ENCODE data around the gene CDON.
A peak's percentile ranks its signal among the peaks of the same experiment; 100 is the strongest.

CDON gene, protein sequence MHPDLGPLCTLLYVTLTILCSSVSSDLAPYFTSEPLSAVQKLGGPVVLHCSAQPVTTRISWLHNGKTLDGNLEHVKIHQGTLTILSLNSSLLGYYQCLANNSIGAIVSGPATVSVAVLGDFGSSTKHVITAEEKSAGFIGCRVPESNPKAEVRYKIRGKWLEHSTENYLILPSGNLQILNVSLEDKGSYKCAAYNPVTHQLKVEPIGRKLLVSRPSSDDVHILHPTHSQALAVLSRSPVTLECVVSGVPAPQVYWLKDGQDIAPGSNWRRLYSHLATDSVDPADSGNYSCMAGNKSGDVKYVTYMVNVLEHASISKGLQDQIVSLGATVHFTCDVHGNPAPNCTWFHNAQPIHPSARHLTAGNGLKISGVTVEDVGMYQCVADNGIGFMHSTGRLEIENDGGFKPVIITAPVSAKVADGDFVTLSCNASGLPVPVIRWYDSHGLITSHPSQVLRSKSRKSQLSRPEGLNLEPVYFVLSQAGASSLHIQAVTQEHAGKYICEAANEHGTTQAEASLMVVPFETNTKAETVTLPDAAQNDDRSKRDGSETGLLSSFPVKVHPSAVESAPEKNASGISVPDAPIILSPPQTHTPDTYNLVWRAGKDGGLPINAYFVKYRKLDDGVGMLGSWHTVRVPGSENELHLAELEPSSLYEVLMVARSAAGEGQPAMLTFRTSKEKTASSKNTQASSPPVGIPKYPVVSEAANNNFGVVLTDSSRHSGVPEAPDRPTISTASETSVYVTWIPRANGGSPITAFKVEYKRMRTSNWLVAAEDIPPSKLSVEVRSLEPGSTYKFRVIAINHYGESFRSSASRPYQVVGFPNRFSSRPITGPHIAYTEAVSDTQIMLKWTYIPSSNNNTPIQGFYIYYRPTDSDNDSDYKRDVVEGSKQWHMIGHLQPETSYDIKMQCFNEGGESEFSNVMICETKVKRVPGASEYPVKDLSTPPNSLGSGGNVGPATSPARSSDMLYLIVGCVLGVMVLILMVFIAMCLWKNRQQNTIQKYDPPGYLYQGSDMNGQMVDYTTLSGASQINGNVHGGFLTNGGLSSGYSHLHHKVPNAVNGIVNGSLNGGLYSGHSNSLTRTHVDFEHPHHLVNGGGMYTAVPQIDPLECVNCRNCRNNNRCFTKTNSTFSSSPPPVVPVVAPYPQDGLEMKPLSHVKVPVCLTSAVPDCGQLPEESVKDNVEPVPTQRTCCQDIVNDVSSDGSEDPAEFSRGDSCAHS (N-terminal part only)

DNA sequence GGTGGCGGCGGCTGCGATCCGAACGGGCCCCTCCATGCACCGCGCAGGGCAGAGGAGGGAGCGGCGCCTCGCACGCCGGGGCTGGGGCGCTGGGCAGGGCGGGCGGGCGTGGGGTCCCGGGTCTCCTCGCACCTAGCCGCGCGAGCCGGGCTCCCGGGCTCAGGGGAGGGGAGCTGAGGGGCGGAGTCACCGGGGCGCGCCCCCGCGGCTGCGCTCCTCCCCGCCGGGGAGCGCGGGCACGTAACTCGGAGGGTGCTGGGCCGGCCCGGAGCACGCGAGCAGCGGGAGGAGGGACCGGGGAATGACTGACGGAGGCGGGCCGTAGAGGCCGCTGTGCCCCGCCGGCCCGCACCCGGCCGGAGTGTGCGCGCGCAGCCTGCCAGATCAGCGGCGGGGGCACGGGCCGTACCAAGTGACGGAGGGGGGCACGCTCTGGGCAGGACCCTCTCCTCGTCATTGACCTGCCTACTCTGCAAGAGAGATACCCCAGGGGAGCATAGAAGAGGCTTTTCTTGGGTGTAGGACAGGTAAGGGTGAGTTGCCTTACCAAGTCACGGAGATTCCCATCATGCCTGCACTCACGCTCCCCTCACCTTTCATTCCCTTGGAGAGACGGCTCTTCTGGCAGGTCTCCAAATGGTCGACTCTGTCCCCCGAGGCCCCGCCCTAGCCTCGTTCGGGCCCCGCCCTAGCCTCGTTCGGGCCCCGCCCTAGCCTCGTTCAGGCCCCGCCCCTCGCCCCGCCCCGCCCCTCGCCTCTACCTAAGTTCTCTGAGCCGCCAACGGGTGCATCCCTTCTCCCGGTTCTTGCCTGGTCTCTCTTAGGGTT is at the start of gene CDON:
CDON (minus strand) TSS at position 188 of the 828 bp plus-strand sequence. CDS start 39,390 bp downstream, outside the sequence.
- Histone ChIP-seq H3K4me2 (ENCODE audit: low read depth, low read length, poor library complexity, severe bottlenecking) (peak within 1 kb of the TSS; percentile 96), H3K9me3 (ENCODE audit: insufficient read depth, low read depth, low read length) (no peaks in the 10 kb centered on the region), H3K79me2 (ENCODE audit: insufficient read depth, low read length) (no peaks in the 10 kb centered on the region), H3F3A (ENCODE audit: low read depth) (peaks cover 7% of the 10 kb centered on the region; the same call in 1 of the 2 replicates), H3K4me3 (ENCODE audit: low read length, poor library complexity, severe bottlenecking) (peak within 1 kb of the TSS; percentile 83), H3K36me3 (ENCODE audit: insufficient read depth, low read length) (no peaks in the 10 kb centered on the region), H3K4me1 (ENCODE audit: insufficient read depth, low read length, poor library complexity, severe bottlenecking) (peaks cover 21% of the 10 kb centered on the region), H3K27me3 (ENCODE audit: insufficient read depth, low read length, poor library complexity, severe bottlenecking) (no peaks in the 10 kb centered on the region), H2AFZ (ENCODE audit: low read length) (peak within 1 kb of the TSS; percentile 100), H4K20me1 (ENCODE audit: insufficient read depth, low read length, poor library complexity, severe bottlenecking) (no peaks in the 10 kb centered on the region), H3K9me2 (replicated peaks; ENCODE audit: low read depth, low read length) (no peaks in the 10 kb centered on the region), H3K9ac (ENCODE audit: low read depth, low read length, poor library complexity, severe bottlenecking) (peak within 1 kb of the TSS; percentile 71)
- TF ChIP-seq, protein P1, sequence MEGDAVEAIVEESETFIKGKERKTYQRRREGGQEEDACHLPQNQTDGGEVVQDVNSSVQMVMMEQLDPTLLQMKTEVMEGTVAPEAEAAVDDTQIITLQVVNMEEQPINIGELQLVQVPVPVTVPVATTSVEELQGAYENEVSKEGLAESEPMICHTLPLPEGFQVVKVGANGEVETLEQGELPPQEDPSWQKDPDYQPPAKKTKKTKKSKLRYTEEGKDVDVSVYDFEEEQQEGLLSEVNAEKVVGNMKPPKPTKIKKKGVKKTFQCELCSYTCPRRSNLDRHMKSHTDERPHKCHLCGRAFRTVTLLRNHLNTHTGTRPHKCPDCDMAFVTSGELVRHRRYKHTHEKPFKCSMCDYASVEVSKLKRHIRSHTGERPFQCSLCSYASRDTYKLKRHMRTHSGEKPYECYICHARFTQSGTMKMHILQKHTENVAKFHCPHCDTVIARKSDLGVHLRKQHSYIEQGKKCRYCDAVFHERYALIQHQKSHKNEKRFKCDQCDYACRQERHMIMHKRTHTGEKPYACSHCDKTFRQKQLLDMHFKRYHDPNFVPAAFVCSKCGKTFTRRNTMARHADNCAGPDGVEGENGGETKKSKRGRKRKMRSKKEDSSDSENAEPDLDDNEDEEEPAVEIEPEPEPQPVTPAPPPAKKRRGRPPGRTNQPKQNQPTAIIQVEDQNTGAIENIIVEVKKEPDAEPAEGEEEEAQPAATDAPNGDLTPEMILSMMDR (conservative IDR thresholded peaks at IDR 0.05; ENCODE audit: low read length), result no peak
- TF ChIP-seq EZH2phosphoT487 (IDR thresholded peaks at IDR 0.05; ENCODE audit: borderline replicate concordance), result no peak

DNA sequence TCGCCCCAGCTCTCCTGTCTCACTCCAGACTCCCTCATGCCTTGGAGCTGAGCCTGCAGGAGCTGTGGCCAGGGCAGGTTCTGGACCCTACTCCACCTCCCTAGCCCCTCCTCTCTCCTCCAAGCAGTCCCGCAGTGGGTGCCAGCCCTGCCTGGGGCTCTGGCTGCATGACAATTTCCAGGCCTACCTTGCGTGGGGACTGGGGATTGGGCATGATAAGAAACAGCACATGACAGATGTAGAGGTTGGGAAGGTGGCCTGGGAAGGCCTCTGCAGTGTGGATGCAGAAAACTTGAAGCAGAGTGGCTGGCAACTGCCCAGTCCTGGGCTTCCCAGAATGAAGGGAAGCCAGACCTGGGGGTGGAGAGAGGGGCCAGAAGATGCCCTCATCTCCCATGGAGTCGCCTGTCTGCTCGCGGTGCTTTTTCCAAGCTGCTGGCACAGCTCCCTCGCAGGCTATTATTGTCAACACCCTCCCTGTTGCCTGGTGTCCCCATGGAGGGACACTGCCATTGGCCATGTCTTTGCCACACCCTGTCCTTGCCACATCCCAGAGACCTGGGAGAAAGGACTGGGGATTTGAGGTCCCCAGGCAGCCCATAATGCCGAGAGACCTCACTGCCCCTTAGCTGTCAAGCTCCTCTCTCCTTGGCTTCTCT is 48.9 kb upstream of the CDON start:
- Histone ChIP-seq H3K9me2 (replicated peaks; ENCODE audit: low read depth, low read length) (no peaks in the 10 kb centered on the region), H3K4me3 (ENCODE audit: low read length, poor library complexity, severe bottlenecking) (no peak overlapping the region), H3K27me3 (ENCODE audit: insufficient read depth, low read length, poor library complexity, severe bottlenecking) (no peaks in the 10 kb centered on the region), H4K20me1 (ENCODE audit: insufficient read depth, low read length, poor library complexity, severe bottlenecking) (no peaks in the 10 kb centered on the region), H3F3A (ENCODE audit: low read depth) (no peaks in the 10 kb centered on the region), H3K36me3 (ENCODE audit: insufficient read depth, low read length) (no peaks in the 10 kb centered on the region), H2AFZ (ENCODE audit: low read length) (no peak overlapping the region), H3K79me2 (ENCODE audit: insufficient read depth, low read length) (no peaks in the 10 kb centered on the region), H3K9ac (ENCODE audit: low read depth, low read length, poor library complexity, severe bottlenecking) (no peak overlapping the region), H3K4me2 (ENCODE audit: low read depth, low read length, poor library complexity, severe bottlenecking) (no peak overlapping the region), H3K4me1 (ENCODE audit: insufficient read depth, low read length, poor library complexity, severe bottlenecking) (peaks cover 7% of the 10 kb centered on the region), H3K9me3 (ENCODE audit: insufficient read depth, low read depth, low read length) (no peaks in the 10 kb centered on the region)
- no peak for TF ChIP-seq EZH2phosphoT487 (IDR thresholded peaks at IDR 0.05; ENCODE audit: borderline replicate concordance)
- TF ChIP-seq, protein P1 (conservative IDR thresholded peaks at IDR 0.05; ENCODE audit: low read length), result no peak
